Brain pericyte (primary cell): ENCODE measurements around the gene CTNNBIP1.
A peak's percentile ranks its signal among the peaks of the same experiment; 100 is the strongest.

Experiments
- DNase-seq: peaks from one replicate; pipeline ENCODE4 v3.0.0-alpha.2; 2012; ENCODE audit warnings: low read depth, low spot score

The CTNNBIP1 gene

GRCh38 chr1:9855186-9855585 is 54.9 kb downstream of the CTNNBIP1 start:
- DNase-seq: no peak

GRCh38 chr1:9853249-9853595 is 56.8 kb downstream of the CTNNBIP1 start:
- no peak for DNase-seq

- DNase-seq: no peak
Measured at GRCh38 chr1:9852410-9853248, 57.4 kb downstream of the CTNNBIP1 start.

GRCh38 chr1:9852004-9852403 is 58.1 kb downstream of the CTNNBIP1 start:
- DNase-seq: no peak

GRCh38 chr1:9850442-9851162 is 59.5 kb downstream of the CTNNBIP1 start:
- no peak for DNase-seq

- no peak for DNase-seq
Measured at GRCh38 chr1:9849691-9850441, 60.2 kb downstream of the CTNNBIP1 start.

GRCh38 chr1:9848022-9848421 is 62.0 kb downstream of the CTNNBIP1 start:
- DNase-seq: no peak

- no peak for DNase-seq
Measured at GRCh38 chr1:9847269-9847668, 62.8 kb downstream of the CTNNBIP1 start.

- DNase-seq: no peak
Measured at GRCh38 chr1:9846611-9847171, 63.4 kb downstream of the CTNNBIP1 start.

GRCh38 chr1:9845914-9846313 is 64.2 kb downstream of the CTNNBIP1 start:
- no peak for DNase-seq

- DNase-seq: no peak
Measured at GRCh38 chr1:9844756-9845155, 65.3 kb downstream of the CTNNBIP1 start.

GRCh38 chr1:9844106-9844505 is 66.0 kb downstream of the CTNNBIP1 start:
- DNase-seq: no peak

- no peak for DNase-seq
Measured at GRCh38 chr1:9843576-9843945, 66.5 kb downstream of the CTNNBIP1 start.

GRCh38 chr1:9842781-9843575 is 67.1 kb downstream of the CTNNBIP1 start:
- no peak for DNase-seq

- peak; percentile 80 for DNase-seq
Measured at GRCh38 chr1:9842073-9842711, 67.9 kb downstream of the CTNNBIP1 start.

GRCh38 chr1:9841460-9841859 is 68.6 kb downstream of the CTNNBIP1 start:
- DNase-seq: no peak

- no peak for DNase-seq
Measured at GRCh38 chr1:9840176-9840575, 69.9 kb downstream of the CTNNBIP1 start.

- DNase-seq: no peak
Measured at GRCh38 chr1:9838946-9839345, 71.1 kb downstream of the CTNNBIP1 start.

GRCh38 chr1:9836632-9836960 is 73.5 kb downstream of the CTNNBIP1 start:
- DNase-seq: no peak

- no peak for DNase-seq
Measured at GRCh38 chr1:9835758-9836631, 74.1 kb downstream of the CTNNBIP1 start.
